Measurements from ENCODE around the gene NFIA.

The NFIA gene

DNA sequence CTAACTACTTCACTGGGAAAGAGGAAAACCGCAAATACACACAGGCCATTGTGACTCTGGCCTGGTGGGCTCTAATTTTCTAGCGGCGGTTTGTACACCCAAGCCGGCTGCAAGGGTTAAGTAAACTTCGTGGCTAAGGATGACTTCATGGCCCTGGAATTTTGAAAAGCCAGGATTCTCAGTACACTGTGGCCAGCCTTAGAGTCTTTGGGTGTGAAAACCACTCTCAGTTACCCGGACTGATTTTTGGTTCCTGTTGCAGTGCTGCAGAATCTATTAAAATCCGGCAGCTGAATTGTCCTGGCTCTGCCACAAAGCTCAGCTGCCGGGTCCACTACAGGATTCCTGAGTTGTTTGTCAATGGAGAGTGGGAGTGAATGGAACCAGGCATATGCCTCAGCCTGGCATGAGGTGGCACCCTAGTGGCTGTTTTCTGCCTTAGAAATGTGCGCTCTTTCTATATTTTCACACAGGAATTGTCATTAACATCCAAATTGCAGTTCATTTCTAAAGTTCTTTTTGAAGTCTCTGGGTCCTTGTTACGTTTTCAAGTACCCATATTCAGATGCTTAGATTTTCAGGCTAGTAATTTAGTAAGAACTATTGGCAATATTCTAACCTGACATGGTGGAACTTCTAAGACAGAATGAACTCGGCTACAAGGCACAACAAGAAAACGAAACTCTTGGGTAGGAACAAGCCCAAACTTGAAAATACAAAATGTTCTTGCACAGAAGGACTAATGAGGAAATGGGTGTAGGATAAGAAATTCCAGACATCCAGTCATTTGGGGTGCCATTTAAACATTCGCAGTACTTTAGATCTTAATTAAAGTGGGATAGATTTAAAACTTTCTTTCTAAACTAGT, 255.9 kb downstream of the NFIA start:
- peak overlapping the region; percentile 48 for H2BK120ac ChIP-seq (ENCODE audit: insufficient read depth, low read length, poor library complexity)
- H3K4me1 ChIP-seq (ENCODE audit: control insufficient read depth in 1 of 2, insufficient read depth in 2 of 2, low read length in 2 of 2) = peaks cover 11 to 12% of the 10 kb centered on the region in 2 experiments
- no peaks in the 10 kb centered on the region for H3K79me2 ChIP-seq (ENCODE audit: control insufficient read depth, insufficient read depth, low read length, poor library complexity)
- no peak overlapping the region for H4K91ac ChIP-seq (ENCODE audit: low read depth, low read length)
- no peaks in the 10 kb centered on the region for H3K9me3 ChIP-seq (ENCODE audit: insufficient read depth, low read depth, low read length)
- no peaks in the 10 kb centered on the region for H3K36me3 ChIP-seq (ENCODE audit: control insufficient read depth in 1 of 2, insufficient read depth in 2 of 2, low read length in 2 of 2)
- H4K8ac ChIP-seq (ENCODE audit: low read depth, low read length) = no peak overlapping the region
- H3K79me1 ChIP-seq (ENCODE audit: low read length) = peaks cover 4% of the 10 kb centered on the region
- H2AK5ac ChIP-seq (ENCODE audit: low read length) = no peak overlapping the region
- no peak overlapping the region for H2AFZ ChIP-seq (ENCODE audit: insufficient read depth, low read length, poor library complexity)
- no peak overlapping the region for H4K12ac ChIP-seq (ENCODE audit: low read depth, low read length)
- DNase-seq = peak; percentile 42 to 64
- no peak overlapping the region for H3K18ac ChIP-seq (ENCODE audit: low read length)
- no peak overlapping the region for H3K9ac ChIP-seq (ENCODE audit: low read length)
- no peak overlapping the region for H3K4ac ChIP-seq (ENCODE audit: low read depth, low read length)
- WGBS (ENCODE audit: extremely low coverage, insufficient coverage, insufficient read length) = no CpG with 5 or more reads among the region's 13 CpGs
- no peak overlapping the region for H3K14ac ChIP-seq (ENCODE audit: low read length)
- H3K4me2 ChIP-seq (ENCODE audit: low read length) = no peak overlapping the region
- H2BK5ac ChIP-seq (ENCODE audit: low read depth, low read length, poor library complexity) = no peak overlapping the region
- no peak overlapping the region for H3K23ac ChIP-seq (ENCODE audit: low read length)
- H3K27me3 ChIP-seq (ENCODE audit: insufficient read depth, low read length) = no peaks in the 10 kb centered on the region
- no peak overlapping the region for H3K4me3 ChIP-seq (ENCODE audit: low read depth, low read length)
- H3K27ac ChIP-seq (ENCODE audit: low read depth, low read length) = no peak overlapping the region
- no peak overlapping the region for H2BK12ac ChIP-seq (ENCODE audit: low read length)

DNA sequence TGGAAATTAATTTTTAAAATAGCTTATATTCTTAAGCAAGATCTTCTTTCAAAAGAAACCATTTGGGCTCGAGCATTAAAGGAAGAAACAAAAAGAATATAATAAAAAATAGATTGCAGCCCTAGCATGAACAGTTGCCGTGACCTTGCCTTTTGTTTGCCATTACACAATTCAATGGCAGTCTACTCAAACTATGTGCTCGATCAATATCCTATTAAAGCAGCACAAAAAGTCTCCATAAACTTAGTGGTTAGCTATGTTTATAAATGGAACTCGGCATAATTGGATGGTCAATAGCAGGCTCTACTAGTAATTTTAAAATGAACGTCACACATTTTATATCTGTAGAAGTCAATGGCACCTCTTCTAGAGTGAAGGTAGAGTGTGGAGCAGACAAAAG, 256.5 kb downstream of the NFIA start:
- no peaks in the 10 kb centered on the region for H3K36me3 ChIP-seq (ENCODE audit: control insufficient read depth in 1 of 2, insufficient read depth in 2 of 2, low read length in 2 of 2)
- no peak overlapping the region for H2BK12ac ChIP-seq (ENCODE audit: low read length)
- no peaks in the 10 kb centered on the region for H3K79me2 ChIP-seq (ENCODE audit: control insufficient read depth, insufficient read depth, low read length, poor library complexity)
- H3K23ac ChIP-seq (ENCODE audit: low read length) = no peak overlapping the region
- H3K79me1 ChIP-seq (ENCODE audit: low read length) = peaks cover 4% of the 10 kb centered on the region
- no CpG with 5 or more reads among the region's 5 CpGs for WGBS (ENCODE audit: extremely low coverage, insufficient coverage, insufficient read length)
- no peak overlapping the region for H2BK5ac ChIP-seq (ENCODE audit: low read depth, low read length, poor library complexity)
- H4K8ac ChIP-seq (ENCODE audit: low read depth, low read length) = no peak overlapping the region
- no peak overlapping the region for H3K4me3 ChIP-seq (ENCODE audit: low read depth, low read length)
- DNase-seq = no peak
- H3K4ac ChIP-seq (ENCODE audit: low read depth, low read length) = no peak overlapping the region
- no peak overlapping the region for H3K9ac ChIP-seq (ENCODE audit: low read length)
- H3K4me1 ChIP-seq (ENCODE audit: control insufficient read depth in 1 of 2, insufficient read depth in 2 of 2, low read length in 2 of 2) = peaks cover 11 to 12% of the 10 kb centered on the region in 2 experiments
- H4K12ac ChIP-seq (ENCODE audit: low read depth, low read length) = no peak overlapping the region
- no peak overlapping the region for H3K27ac ChIP-seq (ENCODE audit: low read depth, low read length)
- no peak overlapping the region for H4K91ac ChIP-seq (ENCODE audit: low read depth, low read length)
- H3K27me3 ChIP-seq (ENCODE audit: insufficient read depth, low read length) = no peaks in the 10 kb centered on the region
- no peak overlapping the region for H3K14ac ChIP-seq (ENCODE audit: low read length)
- no peaks in the 10 kb centered on the region for H3K9me3 ChIP-seq (ENCODE audit: insufficient read depth, low read depth, low read length)
- H2BK120ac ChIP-seq (ENCODE audit: insufficient read depth, low read length, poor library complexity) = no peak overlapping the region
- no peak overlapping the region for H2AK5ac ChIP-seq (ENCODE audit: low read length)
- H3K18ac ChIP-seq (ENCODE audit: low read length) = no peak overlapping the region
- H3K4me2 ChIP-seq (ENCODE audit: low read length) = no peak overlapping the region
- H2AFZ ChIP-seq (ENCODE audit: insufficient read depth, low read length, poor library complexity) = no peak overlapping the region

DNA sequence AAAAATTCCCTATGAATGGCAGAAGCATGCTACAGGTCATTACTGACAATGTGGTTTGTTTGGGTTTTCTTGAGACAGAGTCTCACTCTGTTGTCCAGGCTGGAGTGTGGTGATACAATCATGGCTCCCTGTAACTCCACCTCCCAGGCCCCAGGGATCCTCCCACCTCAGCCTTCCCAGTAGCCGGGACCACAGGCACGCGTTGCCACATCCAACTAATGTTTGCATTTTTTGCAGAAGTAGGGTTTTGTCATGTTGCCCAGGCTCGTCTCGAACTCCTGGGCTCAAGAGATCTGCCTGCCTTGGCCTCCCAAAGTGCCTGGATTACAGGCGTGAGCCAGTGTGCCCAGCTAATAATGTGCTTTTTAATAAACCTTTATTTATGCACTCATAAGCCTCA, 259.1 kb downstream of the NFIA start:
- H3K4me2 ChIP-seq (ENCODE audit: low read length) = no peak overlapping the region
- no peak overlapping the region for H3K18ac ChIP-seq (ENCODE audit: low read length)
- no peak overlapping the region for H2BK5ac ChIP-seq (ENCODE audit: low read depth, low read length, poor library complexity)
- H2BK12ac ChIP-seq (ENCODE audit: low read length) = no peak overlapping the region
- H3K79me1 ChIP-seq (ENCODE audit: low read length) = peaks cover 4% of the 10 kb centered on the region
- H3K9ac ChIP-seq (ENCODE audit: low read length) = no peak overlapping the region
- H3K27ac ChIP-seq (ENCODE audit: low read depth, low read length) = no peak overlapping the region
- H4K12ac ChIP-seq (ENCODE audit: low read depth, low read length) = no peak overlapping the region
- H3K9me3 ChIP-seq (ENCODE audit: insufficient read depth, low read depth, low read length) = no peaks in the 10 kb centered on the region
- no peak overlapping the region for H3K14ac ChIP-seq (ENCODE audit: low read length)
- no peaks in the 10 kb centered on the region for H3K27me3 ChIP-seq (ENCODE audit: insufficient read depth, low read length)
- H3K4me3 ChIP-seq (ENCODE audit: low read depth, low read length) = no peak overlapping the region
- H3K4me1 ChIP-seq (ENCODE audit: control insufficient read depth in 1 of 2, insufficient read depth in 2 of 2, low read length in 2 of 2) = peaks cover 4 to 6% of the 10 kb centered on the region in 2 experiments
- DNase-seq = no peak
- no peaks in the 10 kb centered on the region for H3K36me3 ChIP-seq (ENCODE audit: control insufficient read depth in 1 of 2, insufficient read depth in 2 of 2, low read length in 2 of 2)
- no CpG with 5 or more reads among the region's 6 CpGs for WGBS (ENCODE audit: extremely low coverage, insufficient coverage, insufficient read length)
- no peak overlapping the region for H2BK120ac ChIP-seq (ENCODE audit: insufficient read depth, low read length, poor library complexity)
- no peak overlapping the region for H3K23ac ChIP-seq (ENCODE audit: low read length)
- H2AK5ac ChIP-seq (ENCODE audit: low read length) = no peak overlapping the region
- no peak overlapping the region for H3K4ac ChIP-seq (ENCODE audit: low read depth, low read length)
- no peaks in the 10 kb centered on the region for H3K79me2 ChIP-seq (ENCODE audit: control insufficient read depth, insufficient read depth, low read length, poor library complexity)
- H4K91ac ChIP-seq (ENCODE audit: low read depth, low read length) = no peak overlapping the region
- no peak overlapping the region for H2AFZ ChIP-seq (ENCODE audit: insufficient read depth, low read length, poor library complexity)
- no peak overlapping the region for H4K8ac ChIP-seq (ENCODE audit: low read depth, low read length)

DNA sequence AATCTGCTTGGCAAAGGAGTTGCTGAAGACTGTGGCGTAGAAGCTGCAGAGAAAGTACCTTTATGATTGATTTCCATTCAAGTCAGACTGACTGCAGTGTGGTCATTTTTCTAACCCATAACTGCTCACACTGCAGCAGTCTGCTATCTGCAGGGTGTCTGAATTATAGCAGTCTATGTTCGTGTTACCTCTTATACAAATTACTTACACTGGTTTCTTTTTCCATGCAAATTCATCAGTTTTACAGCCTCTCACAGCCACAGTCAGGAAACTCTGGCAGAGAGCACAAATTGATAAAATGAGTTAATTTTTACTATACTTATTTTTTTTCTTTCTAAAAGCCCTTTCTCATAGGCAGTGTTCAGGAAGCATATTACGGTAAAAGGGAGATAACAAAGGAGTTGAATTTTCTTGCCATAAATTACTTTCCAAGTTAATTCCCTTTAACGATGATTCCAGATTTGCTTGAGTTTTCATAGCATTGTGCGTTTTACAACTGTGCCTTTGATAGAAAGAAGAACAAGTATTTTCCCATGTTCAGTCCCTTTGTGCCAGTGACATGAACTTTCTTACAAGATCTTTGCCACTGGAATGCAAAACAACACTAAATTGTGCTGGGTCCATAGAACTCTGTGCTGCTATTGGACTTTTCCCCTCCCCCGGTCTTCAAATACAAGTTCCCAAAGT, 261.5 kb downstream of the NFIA start:
- Histone ChIP-seq H3K9me3 (ENCODE audit: insufficient read depth, low read depth, low read length) (no peaks in the 10 kb centered on the region), H4K91ac (ENCODE audit: low read depth, low read length) (no peak overlapping the region), H3K27me3 (ENCODE audit: insufficient read depth, low read length) (no peaks in the 10 kb centered on the region), H3K9ac (ENCODE audit: low read length) (no peak overlapping the region), H3K36me3 (ENCODE audit: control insufficient read depth in 1 of 2, insufficient read depth in 2 of 2, low read length in 2 of 2) (no peaks in the 10 kb centered on the region), H2BK120ac (ENCODE audit: insufficient read depth, low read length, poor library complexity) (no peak overlapping the region), H3K4me2 (ENCODE audit: low read length) (no peak overlapping the region), H3K79me1 (ENCODE audit: low read length) (no peaks in the 10 kb centered on the region), H2BK12ac (ENCODE audit: low read length) (no peak overlapping the region), H4K12ac (ENCODE audit: low read depth, low read length) (no peak overlapping the region), H2BK5ac (ENCODE audit: low read depth, low read length, poor library complexity) (no peak overlapping the region), H3K4me3 (ENCODE audit: low read depth, low read length) (no peak overlapping the region), H2AFZ (ENCODE audit: insufficient read depth, low read length, poor library complexity) (no peak overlapping the region), H2AK5ac (ENCODE audit: low read length) (no peak overlapping the region), H3K23ac (ENCODE audit: low read length) (no peak overlapping the region), H3K4ac (ENCODE audit: low read depth, low read length) (no peak overlapping the region), H3K18ac (ENCODE audit: low read length) (no peak overlapping the region), H3K4me1 (ENCODE audit: control insufficient read depth in 1 of 2, insufficient read depth in 2 of 2, low read length in 2 of 2) (no peaks in the 10 kb centered on the region), H4K8ac (ENCODE audit: low read depth, low read length) (no peak overlapping the region), H3K27ac (ENCODE audit: low read depth, low read length) (no peak overlapping the region), H3K14ac (ENCODE audit: low read length) (no peak overlapping the region), H3K79me2 (ENCODE audit: control insufficient read depth, insufficient read depth, low read length, poor library complexity) (no peaks in the 10 kb centered on the region)
- no peak for DNase-seq
- WGBS (ENCODE audit: extremely low coverage, insufficient coverage, insufficient read length) = no CpG with 5 or more reads among the region's 6 CpGs

Measured in trophoblast cell (in vitro differentiated cells and primary cell).